ENCODE data around the gene SIGLEC12. TPM values are rescaled to one million over a fixed set of nuclear protein-coding genes. Genes with fewer than 3 reads are reported as not detected.

SIGLEC12 gene
- polyA plus RNA-seq, 2 of the 4 experiments (the other 2 are of a cell fraction) = not detected

DNA sequence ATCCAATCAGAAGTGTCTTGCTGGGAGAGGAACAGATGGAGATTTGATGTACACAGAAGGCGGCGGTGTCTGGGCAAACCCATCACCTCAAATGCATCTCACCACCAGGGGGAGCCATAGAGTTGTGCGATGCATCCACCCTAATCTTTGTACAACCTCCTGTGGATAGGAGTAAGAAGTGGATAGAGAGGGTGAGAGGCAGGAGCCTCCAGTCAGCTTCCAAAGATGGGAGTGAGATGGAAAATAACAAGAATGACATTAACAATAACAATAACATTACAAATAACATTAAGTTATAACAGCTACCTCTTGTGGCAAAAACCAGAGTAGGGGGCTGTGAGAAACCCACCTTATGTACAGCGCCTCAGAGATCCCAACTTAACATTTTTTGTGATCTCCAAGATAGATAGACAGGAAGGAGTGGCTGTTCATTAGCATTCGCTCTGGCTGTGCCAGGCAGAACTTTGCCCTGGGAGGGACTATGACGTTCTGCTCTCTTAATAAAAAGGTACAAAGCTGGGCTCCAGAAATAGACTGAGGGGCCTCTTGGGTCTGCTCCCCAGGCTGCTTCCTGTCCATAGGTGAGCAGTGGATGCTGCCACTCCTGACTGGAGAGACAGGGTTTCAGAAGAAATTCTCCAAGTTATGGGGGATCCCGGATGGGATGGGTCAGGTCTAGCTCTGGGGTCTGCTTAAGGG is 28.4 kb downstream of the SIGLEC12 start:
- DNase-seq (ENCODE audit: low read depth in 1 of 2, low spot score in 1 of 2) (peak; percentile 48 to 72), FAIRE-seq (peak; percentile 85), ATAC-seq (peak; percentile 77 to 90; a peak in 5 of 6 replicates)
- H3K4me3 ChIP-seq = no peak overlapping the region
- ChIA-PET CTCF (interaction anchor here (0.6 to 7.8 kb wide), 44 partner anchors 9 to 1183 kb away, joined by 3 to 72 read pairs (median 4); no protein-coding TSS in a partner anchor), POLR2A (no interaction called here)
- no peak overlapping the region for H3K4me2 ChIP-seq
- WGBS (ENCODE audit: missing lambda C conversion rate) = 32% methylated on average over 7 of the region's 7 CpGs
- peaks cover 13% of the 10 kb centered on the region; the same call in 2 of the 3 replicates for H3K4me1 ChIP-seq
- H3K27ac ChIP-seq = no peak overlapping the region
- H3K9me3 ChIP-seq = peaks cover 23% of the 10 kb centered on the region
- TF ChIP-seq, protein P1, sequence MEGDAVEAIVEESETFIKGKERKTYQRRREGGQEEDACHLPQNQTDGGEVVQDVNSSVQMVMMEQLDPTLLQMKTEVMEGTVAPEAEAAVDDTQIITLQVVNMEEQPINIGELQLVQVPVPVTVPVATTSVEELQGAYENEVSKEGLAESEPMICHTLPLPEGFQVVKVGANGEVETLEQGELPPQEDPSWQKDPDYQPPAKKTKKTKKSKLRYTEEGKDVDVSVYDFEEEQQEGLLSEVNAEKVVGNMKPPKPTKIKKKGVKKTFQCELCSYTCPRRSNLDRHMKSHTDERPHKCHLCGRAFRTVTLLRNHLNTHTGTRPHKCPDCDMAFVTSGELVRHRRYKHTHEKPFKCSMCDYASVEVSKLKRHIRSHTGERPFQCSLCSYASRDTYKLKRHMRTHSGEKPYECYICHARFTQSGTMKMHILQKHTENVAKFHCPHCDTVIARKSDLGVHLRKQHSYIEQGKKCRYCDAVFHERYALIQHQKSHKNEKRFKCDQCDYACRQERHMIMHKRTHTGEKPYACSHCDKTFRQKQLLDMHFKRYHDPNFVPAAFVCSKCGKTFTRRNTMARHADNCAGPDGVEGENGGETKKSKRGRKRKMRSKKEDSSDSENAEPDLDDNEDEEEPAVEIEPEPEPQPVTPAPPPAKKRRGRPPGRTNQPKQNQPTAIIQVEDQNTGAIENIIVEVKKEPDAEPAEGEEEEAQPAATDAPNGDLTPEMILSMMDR (IDR thresholded peaks at IDR 0.05) = peak; percentile 77
- TF ChIP-seq RNF2 (IDR thresholded peaks at IDR 0.05; ENCODE audit: borderline replicate concordance, low read depth) (no peak), JUNB (IDR thresholded peaks at IDR 0.05) (no peak), SMC3 (IDR thresholded peaks at IDR 0.05) (peak; percentile 63), HOXB5 (CRISPR knock-in tag; IDR thresholded peaks at IDR 0.05) (no peak), HEYL (CRISPR knock-in tag; IDR thresholded peaks at IDR 0.05) (no peak), RFX5 (IDR thresholded peaks at IDR 0.05) (no peak), RAD21 (conservative IDR thresholded peaks at IDR 0.05 in 1 of 2, IDR thresholded peaks at IDR 0.05 in 1 of 2) (peak; percentile 56 to 79; a peak in 4 of 5 replicates), CHD2 (IDR thresholded peaks at IDR 0.05; ENCODE audit: low read length, partially characterized antibody) (no peak), JUN (IDR thresholded peaks at IDR 0.05) (no peak)
- TF ChIP-seq, protein P2, sequence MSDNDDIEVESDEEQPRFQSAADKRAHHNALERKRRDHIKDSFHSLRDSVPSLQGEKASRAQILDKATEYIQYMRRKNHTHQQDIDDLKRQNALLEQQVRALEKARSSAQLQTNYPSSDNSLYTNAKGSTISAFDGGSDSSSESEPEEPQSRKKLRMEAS (IDR thresholded peaks at IDR 0.05) = no peak

DNA sequence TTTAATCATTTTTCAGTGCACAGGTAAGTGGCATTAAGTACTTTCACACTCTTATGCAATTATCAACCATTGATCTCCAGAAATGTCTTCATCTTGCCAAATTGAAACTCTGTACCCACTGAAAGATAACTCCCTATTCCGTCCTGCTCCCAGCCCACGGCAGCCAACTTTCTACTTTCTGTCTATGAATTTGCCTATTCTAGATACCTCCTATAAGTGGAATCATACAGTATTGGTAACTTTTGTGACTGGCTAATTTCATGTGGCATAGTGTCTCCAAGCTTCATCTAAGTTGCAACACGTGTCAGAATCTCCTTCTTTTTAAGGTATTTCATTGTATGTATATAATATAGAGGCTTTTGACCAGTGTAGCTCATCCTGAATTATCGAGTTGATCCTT is 29.0 kb downstream of the SIGLEC12 start:
- TF ChIP-seq MAFK (IDR thresholded peaks at IDR 0.05; ENCODE audit: partially characterized antibody) (no peak), GATA3 (IDR thresholded peaks at IDR 0.05; ENCODE audit: borderline replicate concordance) (no peak), HEYL (CRISPR knock-in tag; IDR thresholded peaks at IDR 0.05) (no peak), FOSL2 (IDR thresholded peaks at IDR 0.05) (no peak), FOSL2 (CRISPR knock-in tag; IDR thresholded peaks at IDR 0.05) (no peak)
- POLR2A ChIA-PET = no interaction called here
- H3K4me2 ChIP-seq = no peak overlapping the region
- DNase-seq (ENCODE audit: low read depth in 1 of 2, low spot score in 1 of 2) (no peak), FAIRE-seq (peak; percentile 54), ATAC-seq (no peak; a peak in 1 of 6 replicates)
- CTCF ChIA-PET = interaction anchor here (0.6 to 7.8 kb wide), 38 partner anchors 9 to 1184 kb away, joined by 3 to 72 read pairs (median 4); no protein-coding TSS in a partner anchor
- peaks cover 13% of the 10 kb centered on the region; the same call in 2 of the 3 replicates for H3K4me1 ChIP-seq
- WGBS (ENCODE audit: missing lambda C conversion rate) = 1% methylated on average over 4 of the region's 4 CpGs
- peaks cover 21% of the 10 kb centered on the region for H3K9me3 ChIP-seq
- H3K27ac ChIP-seq = no peak overlapping the region
- no peak overlapping the region for H3K4me3 ChIP-seq

DNA sequence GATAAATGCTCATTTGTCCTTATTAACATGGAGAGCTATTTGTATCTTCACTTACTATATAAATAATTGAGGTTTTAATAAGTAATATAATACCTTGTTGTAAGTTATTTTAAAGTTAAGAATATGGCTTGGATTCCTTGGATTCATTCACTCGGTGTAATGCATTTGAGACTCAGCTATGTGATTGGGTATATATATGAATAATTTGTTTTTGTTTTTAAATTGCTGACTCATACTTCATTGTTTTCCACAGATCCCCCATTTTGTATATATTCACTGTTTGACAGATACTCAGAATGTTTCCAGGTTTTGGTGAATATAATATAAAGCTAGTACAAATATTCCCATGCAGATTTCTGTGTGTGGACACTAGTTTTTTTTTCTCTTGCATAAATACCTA is 30.1 kb downstream of the SIGLEC12 start:
- ChIA-PET CTCF (interaction anchor here (0.8 to 7.8 kb wide), 7 partner anchors 10 to 188 kb away, joined by 3 to 72 read pairs (median 5); no protein-coding TSS in a partner anchor), POLR2A (no interaction called here)
- Histone ChIP-seq H3K4me3 (no peak overlapping the region), H3K27ac (no peak overlapping the region), H3K9me3 (peaks cover 21% of the 10 kb centered on the region), H3K4me1 (peaks cover 13% of the 10 kb centered on the region; the same call in 2 of the 3 replicates), H3K4me2 (no peak overlapping the region)
- DNase-seq (ENCODE audit: low read depth in 1 of 2, low spot score in 1 of 2) = no peak
- TF ChIP-seq NFE2L2 (conservative IDR thresholded peaks at IDR 0.05; ENCODE audit: low read length) = peak; percentile 61
- no peak for TF ChIP-seq MYC (IDR thresholded peaks at IDR 0.05; ENCODE audit: borderline replicate concordance, low read length)
- peak; percentile 82 for TF ChIP-seq MAFK (IDR thresholded peaks at IDR 0.05; ENCODE audit: partially characterized antibody)
- 25% methylated on average over 1 of the region's 1 CpG for WGBS (ENCODE audit: missing lambda C conversion rate)
- FAIRE-seq = no peak
- no peak for ATAC-seq

DNA sequence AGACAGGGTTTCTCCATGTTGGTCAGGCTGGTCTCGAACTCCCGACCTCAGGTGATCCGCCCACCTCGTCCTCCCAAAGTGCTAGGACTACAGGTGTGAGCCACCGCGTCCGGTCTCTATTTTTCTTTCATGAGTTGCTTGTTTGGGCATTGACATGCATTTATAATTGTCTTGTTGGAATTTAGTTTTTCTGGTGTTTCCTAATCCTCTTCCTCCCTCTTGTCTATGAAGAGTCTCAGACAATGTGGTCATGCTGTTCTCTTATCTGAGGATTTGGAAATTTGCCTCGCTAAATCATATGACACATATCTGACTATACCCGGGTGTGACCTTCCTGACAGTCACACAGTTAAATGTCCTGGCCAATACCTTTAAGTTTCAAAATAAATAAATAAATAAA is 30.6 kb downstream of the SIGLEC12 start:
- no peak overlapping the region for H3K4me3 ChIP-seq
- 32% methylated on average over 9 of the region's 9 CpGs for WGBS (ENCODE audit: missing lambda C conversion rate)
- H3K4me1 ChIP-seq = peaks cover 13% of the 10 kb centered on the region; the same call in 2 of the 3 replicates
- no peak for FAIRE-seq
- ChIA-PET POLR2A (no interaction called here), CTCF (interaction anchor here (1.4 to 7.8 kb wide), 4 partner anchors 9 to 188 kb away, joined by 3 to 72 read pairs (median 18); no protein-coding TSS in a partner anchor)
- H3K9me3 ChIP-seq = peaks cover 16% of the 10 kb centered on the region
- H3K27ac ChIP-seq = no peak overlapping the region
- DNase-seq (ENCODE audit: low read depth in 1 of 2, low spot score in 1 of 2) = no peak
- TF ChIP-seq, protein P3, sequence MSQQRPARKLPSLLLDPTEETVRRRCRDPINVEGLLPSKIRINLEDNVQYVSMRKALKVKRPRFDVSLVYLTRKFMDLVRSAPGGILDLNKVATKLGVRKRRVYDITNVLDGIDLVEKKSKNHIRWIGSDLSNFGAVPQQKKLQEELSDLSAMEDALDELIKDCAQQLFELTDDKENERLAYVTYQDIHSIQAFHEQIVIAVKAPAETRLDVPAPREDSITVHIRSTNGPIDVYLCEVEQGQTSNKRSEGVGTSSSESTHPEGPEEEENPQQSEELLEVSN (IDR thresholded peaks at IDR 0.05; ENCODE audit: borderline replicate concordance, low read depth) = no peak
- TF ChIP-seq RAD21 (conservative IDR thresholded peaks at IDR 0.05 in 1 of 2, IDR thresholded peaks at IDR 0.05 in 1 of 2) = no peak
- ATAC-seq = no peak
- H3K4me2 ChIP-seq = no peak overlapping the region
